Uterus (tissue), 2 donors: Measurements from ENCODE around the gene LPP.

Source experiments
- POLR2A ChIP-seq, 2 donors: fragments of 450-650 bp; IDR thresholded peaks; one replicate each; pipeline ENCODE4 v1.6.1; 2016; ENCODE audit warnings: antibody characterized with exemption in 2 of 2, mild to moderate bottlenecking in 1 of 2, moderate library complexity in 1 of 2
- TF ChIP-seq, protein P1 (sequence below), 4 experiments: fragments of 200-600 bp in 2 of 4; fragments of 450-650 bp in 2 of 4; sonication (generic) in 2 of 4; IDR thresholded peaks; one replicate each; pipeline ENCODE4 v1.5.1; 2016 to 2019; ENCODE audit warnings: antibody characterized with exemption in 4 of 4, mild to moderate bottlenecking in 2 of 4, moderate library complexity in 1 of 4

- TF ChIP-seq, protein P1, sequence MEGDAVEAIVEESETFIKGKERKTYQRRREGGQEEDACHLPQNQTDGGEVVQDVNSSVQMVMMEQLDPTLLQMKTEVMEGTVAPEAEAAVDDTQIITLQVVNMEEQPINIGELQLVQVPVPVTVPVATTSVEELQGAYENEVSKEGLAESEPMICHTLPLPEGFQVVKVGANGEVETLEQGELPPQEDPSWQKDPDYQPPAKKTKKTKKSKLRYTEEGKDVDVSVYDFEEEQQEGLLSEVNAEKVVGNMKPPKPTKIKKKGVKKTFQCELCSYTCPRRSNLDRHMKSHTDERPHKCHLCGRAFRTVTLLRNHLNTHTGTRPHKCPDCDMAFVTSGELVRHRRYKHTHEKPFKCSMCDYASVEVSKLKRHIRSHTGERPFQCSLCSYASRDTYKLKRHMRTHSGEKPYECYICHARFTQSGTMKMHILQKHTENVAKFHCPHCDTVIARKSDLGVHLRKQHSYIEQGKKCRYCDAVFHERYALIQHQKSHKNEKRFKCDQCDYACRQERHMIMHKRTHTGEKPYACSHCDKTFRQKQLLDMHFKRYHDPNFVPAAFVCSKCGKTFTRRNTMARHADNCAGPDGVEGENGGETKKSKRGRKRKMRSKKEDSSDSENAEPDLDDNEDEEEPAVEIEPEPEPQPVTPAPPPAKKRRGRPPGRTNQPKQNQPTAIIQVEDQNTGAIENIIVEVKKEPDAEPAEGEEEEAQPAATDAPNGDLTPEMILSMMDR (IDR thresholded peaks at IDR 0.05) = no peak
- TF ChIP-seq POLR2A (IDR thresholded peaks at IDR 0.05) = no peak
Measured at GRCh38 chr3:188390775-188391443, 237.0 kb downstream of the LPP start.
